Nephron progenitor cell (in vitro differentiated cells): ENCODE results near the gene VSIG2.
A peak's percentile ranks its signal among the peaks of the same experiment; 100 is the strongest.

Experiments used
- DNase-seq: peaks from one replicate; pipeline ENCODE4 v3.0.0; 2021
- H3K27ac Mint-ChIP-seq: 2 replicates; pipeline ENCODE4 v1.8.0; 2021; ENCODE audit warnings: mild to moderate bottlenecking, moderate library complexity, mixed read lengths
- H3K27me3 Mint-ChIP-seq: 2 replicates; pipeline ENCODE4 v1.8.0; 2021; ENCODE audit warnings: mild to moderate bottlenecking, low read depth, mixed read lengths; ENCODE audit not compliant: poor library complexity
- H3K36me3 Mint-ChIP-seq: 2 replicates; pipeline ENCODE4 v1.8.0; 2021; ENCODE audit warnings: low read depth, mixed read lengths
- H3K4me1 Mint-ChIP-seq: 2 replicates; pipeline ENCODE4 v1.8.0; 2021; ENCODE audit warnings: mixed read lengths
- H3K4me3 Mint-ChIP-seq: 2 replicates; pipeline ENCODE4 v1.8.0; 2021; ENCODE audit warnings: mild to moderate bottlenecking, moderate library complexity, mixed read lengths
- H3K9me3 Mint-ChIP-seq: 2 replicates; pipeline ENCODE4 v1.8.0; 2021; ENCODE audit warnings: mild to moderate bottlenecking, moderate library complexity, mixed read lengths
- CTCF ChIP-seq: fragments of 200-600 bp; sonication (generic); IDR thresholded peaks from 2 replicates; pipeline ENCODE4 v1.5.0; 2021; ENCODE audit warnings: antibody characterized with exemption

VSIG2 gene

GRCh38 chr11:124796312-124796711 lies 44.3 kb upstream of the VSIG2 start:
- Mint-ChIP-seq H3K9me3 (no peaks in the 10 kb centered on the region), H3K4me1 (peaks cover 70% of the 10 kb centered on the region), H3K27me3 (no peaks in the 10 kb centered on the region), H3K4me3 (no peak overlapping the region), H3K27ac (no peak overlapping the region), H3K36me3 (no peaks in the 10 kb centered on the region)
- TF ChIP-seq CTCF, result no peak
- DNase-seq, result no peak

- H3K27me3 Mint-ChIP-seq, result no peaks in the 10 kb centered on the region
- no peaks in the 10 kb centered on the region for H3K36me3 Mint-ChIP-seq
- H3K4me1 Mint-ChIP-seq, result peaks cover 61% of the 10 kb centered on the region
- TF ChIP-seq CTCF, result peak; percentile 74
- no peaks in the 10 kb centered on the region for H3K9me3 Mint-ChIP-seq
- no peak overlapping the region for H3K27ac Mint-ChIP-seq
- no peak overlapping the region for H3K4me3 Mint-ChIP-seq
- DNase-seq, result peak; percentile 15
Observed at GRCh38 chr11:124793466-124794278, 41.6 kb upstream of the VSIG2 start.

GRCh38 chr11:124791626-124792341 lies 39.7 kb upstream of the VSIG2 start:
- Mint-ChIP-seq H3K27me3 (no peaks in the 10 kb centered on the region), H3K4me3 (no peak overlapping the region), H3K9me3 (no peaks in the 10 kb centered on the region), H3K4me1 (peaks cover 46% of the 10 kb centered on the region), H3K27ac (no peak overlapping the region), H3K36me3 (peaks cover 1% of the 10 kb centered on the region)
- no peak for TF ChIP-seq CTCF
- no peak for DNase-seq

- no peak for TF ChIP-seq CTCF
- DNase-seq, result no peak
- Mint-ChIP-seq H3K36me3 (peaks cover 20% of the 10 kb centered on the region), H3K27me3 (no peaks in the 10 kb centered on the region), H3K27ac (no peak overlapping the region), H3K4me1 (peaks cover 27% of the 10 kb centered on the region), H3K9me3 (no peaks in the 10 kb centered on the region), H3K4me3 (no peak overlapping the region)
Observed at GRCh38 chr11:124788521-124788920, 36.5 kb upstream of the VSIG2 start.

- H3K9me3 Mint-ChIP-seq, result no peaks in the 10 kb centered on the region
- no peaks in the 10 kb centered on the region for H3K4me1 Mint-ChIP-seq
- H3K27ac Mint-ChIP-seq, result no peak overlapping the region
- no peaks in the 10 kb centered on the region for H3K27me3 Mint-ChIP-seq
- no peak overlapping the region for H3K4me3 Mint-ChIP-seq
- DNase-seq, result no peak
- H3K36me3 Mint-ChIP-seq, result peaks cover 30% of the 10 kb centered on the region
- TF ChIP-seq CTCF, result no peak
Observed at GRCh38 chr11:124784051-124784450, 32.0 kb upstream of the VSIG2 start.
